SK-N-SH (cell line): ENCODE data around the gene SERPINA1.

Experiments
- POLR2AphosphoS5 ChIP-seq: IDR thresholded peaks from 2 replicates; pipeline ENCODE4 v1.6.1; 2012; ENCODE audit warnings: low read depth, low read length
- RAD21 ChIP-seq: IDR thresholded peaks from 2 replicates; pipeline ENCODE4 v1.6.1; 2012; ENCODE audit warnings: mild to moderate bottlenecking, low read length
- RFX5 ChIP-seq: IDR thresholded peaks from 2 replicates; pipeline ENCODE4 v1.6.1; 2012; ENCODE audit warnings: mild to moderate bottlenecking, improper control_type of control experiment, low read length
- TF ChIP-seq, protein P1 (sequence below): fragments of 200-600 bp; sonication (generic); IDR thresholded peaks from 2 replicates; pipeline ENCODE4 v1.6.1; 2017; ENCODE audit warnings: antibody characterized with exemption, mild to moderate bottlenecking, moderate library complexity
- TF ChIP-seq, protein P2 (sequence below): IDR thresholded peaks from 2 replicates; pipeline ENCODE4 v1.6.1; 2012; ENCODE audit warnings: mild to moderate bottlenecking, low read depth, low read length, moderate library complexity

DNA sequence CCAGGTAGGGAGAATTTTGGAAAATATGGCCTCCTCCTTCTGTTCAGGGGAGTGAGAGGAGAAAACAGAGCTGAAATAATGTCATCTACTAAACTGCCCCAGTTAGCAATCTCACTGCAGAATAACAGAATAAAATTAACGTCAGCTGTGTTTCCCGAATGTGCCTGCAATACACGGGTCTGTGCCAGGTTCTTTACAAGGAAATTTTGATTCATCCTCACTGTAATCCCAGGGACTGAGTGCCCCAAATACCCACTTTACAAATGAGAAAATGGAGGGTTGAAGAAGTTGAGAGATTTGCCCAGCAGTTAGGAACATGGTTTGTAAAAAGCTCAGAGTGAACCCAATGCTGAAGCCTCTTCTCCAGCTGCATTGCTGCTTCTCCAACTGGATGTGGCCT lies 44.0 kb downstream of the SERPINA1 start:
- TF ChIP-seq POLR2AphosphoS5 = no peak
- no peak for TF ChIP-seq RFX5
- TF ChIP-seq, protein P1, sequence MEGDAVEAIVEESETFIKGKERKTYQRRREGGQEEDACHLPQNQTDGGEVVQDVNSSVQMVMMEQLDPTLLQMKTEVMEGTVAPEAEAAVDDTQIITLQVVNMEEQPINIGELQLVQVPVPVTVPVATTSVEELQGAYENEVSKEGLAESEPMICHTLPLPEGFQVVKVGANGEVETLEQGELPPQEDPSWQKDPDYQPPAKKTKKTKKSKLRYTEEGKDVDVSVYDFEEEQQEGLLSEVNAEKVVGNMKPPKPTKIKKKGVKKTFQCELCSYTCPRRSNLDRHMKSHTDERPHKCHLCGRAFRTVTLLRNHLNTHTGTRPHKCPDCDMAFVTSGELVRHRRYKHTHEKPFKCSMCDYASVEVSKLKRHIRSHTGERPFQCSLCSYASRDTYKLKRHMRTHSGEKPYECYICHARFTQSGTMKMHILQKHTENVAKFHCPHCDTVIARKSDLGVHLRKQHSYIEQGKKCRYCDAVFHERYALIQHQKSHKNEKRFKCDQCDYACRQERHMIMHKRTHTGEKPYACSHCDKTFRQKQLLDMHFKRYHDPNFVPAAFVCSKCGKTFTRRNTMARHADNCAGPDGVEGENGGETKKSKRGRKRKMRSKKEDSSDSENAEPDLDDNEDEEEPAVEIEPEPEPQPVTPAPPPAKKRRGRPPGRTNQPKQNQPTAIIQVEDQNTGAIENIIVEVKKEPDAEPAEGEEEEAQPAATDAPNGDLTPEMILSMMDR = no peak
- TF ChIP-seq RAD21 = no peak
- TF ChIP-seq, protein P2, sequence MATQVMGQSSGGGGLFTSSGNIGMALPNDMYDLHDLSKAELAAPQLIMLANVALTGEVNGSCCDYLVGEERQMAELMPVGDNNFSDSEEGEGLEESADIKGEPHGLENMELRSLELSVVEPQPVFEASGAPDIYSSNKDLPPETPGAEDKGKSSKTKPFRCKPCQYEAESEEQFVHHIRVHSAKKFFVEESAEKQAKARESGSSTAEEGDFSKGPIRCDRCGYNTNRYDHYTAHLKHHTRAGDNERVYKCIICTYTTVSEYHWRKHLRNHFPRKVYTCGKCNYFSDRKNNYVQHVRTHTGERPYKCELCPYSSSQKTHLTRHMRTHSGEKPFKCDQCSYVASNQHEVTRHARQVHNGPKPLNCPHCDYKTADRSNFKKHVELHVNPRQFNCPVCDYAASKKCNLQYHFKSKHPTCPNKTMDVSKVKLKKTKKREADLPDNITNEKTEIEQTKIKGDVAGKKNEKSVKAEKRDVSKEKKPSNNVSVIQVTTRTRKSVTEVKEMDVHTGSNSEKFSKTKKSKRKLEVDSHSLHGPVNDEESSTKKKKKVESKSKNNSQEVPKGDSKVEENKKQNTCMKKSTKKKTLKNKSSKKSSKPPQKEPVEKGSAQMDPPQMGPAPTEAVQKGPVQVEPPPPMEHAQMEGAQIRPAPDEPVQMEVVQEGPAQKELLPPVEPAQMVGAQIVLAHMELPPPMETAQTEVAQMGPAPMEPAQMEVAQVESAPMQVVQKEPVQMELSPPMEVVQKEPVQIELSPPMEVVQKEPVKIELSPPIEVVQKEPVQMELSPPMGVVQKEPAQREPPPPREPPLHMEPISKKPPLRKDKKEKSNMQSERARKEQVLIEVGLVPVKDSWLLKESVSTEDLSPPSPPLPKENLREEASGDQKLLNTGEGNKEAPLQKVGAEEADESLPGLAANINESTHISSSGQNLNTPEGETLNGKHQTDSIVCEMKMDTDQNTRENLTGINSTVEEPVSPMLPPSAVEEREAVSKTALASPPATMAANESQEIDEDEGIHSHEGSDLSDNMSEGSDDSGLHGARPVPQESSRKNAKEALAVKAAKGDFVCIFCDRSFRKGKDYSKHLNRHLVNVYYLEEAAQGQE = no peak
